Smooth muscle cell (in vitro differentiated cells): Measurements from ENCODE around the gene CDYL. TPM values are rescaled to one million over a fixed set of nuclear protein-coding genes. Genes with fewer than 3 reads are reported as not detected.

ENCODE experiments used
- DNase-seq: peaks from one replicate; lab custom pipeline; 2025; ENCODE audit not compliant: unreplicated experiment; lab: John Stamatoyannopoulos, UW
- H2AFZ ChIP-seq: fragments of 200-600 bp; sonication (generic); 2 replicates; pipeline ENCODE4 v1.6.0; 2016; ENCODE audit warnings: antibody characterized with exemption, low read depth, mild to moderate bottlenecking
- H3F3A ChIP-seq: fragments of 200-600 bp; sonication (generic); 2 replicates; pipeline ENCODE4 v1.6.0; 2017; ENCODE audit warnings: antibody characterized with exemption, low read depth
- H3K27ac ChIP-seq: fragments of 200-600 bp; sonication (generic); 2 replicates; pipeline ENCODE4 v1.5.1; 2016; ENCODE audit warnings: low read depth, mild to moderate bottlenecking
- H3K27me3 ChIP-seq: fragments of 200-600 bp; sonication (generic); 2 replicates; pipeline ENCODE4 v1.6.1; 2016; ENCODE audit warnings: low read depth, mild to moderate bottlenecking
- H3K36me3 ChIP-seq: fragments of 200-600 bp; sonication (generic); 2 replicates; pipeline ENCODE4 v1.5.1; 2016; ENCODE audit warnings: low read depth
- H3K4me1 ChIP-seq: fragments of 200-600 bp; sonication (generic); 2 replicates; pipeline ENCODE4 v1.5.1; 2016; ENCODE audit warnings: low read depth
- H3K4me2 ChIP-seq: fragments of 200-600 bp; sonication (generic); 2 replicates; pipeline ENCODE4 v1.6.0; 2016; ENCODE audit warnings: mild to moderate bottlenecking
- H3K4me3 ChIP-seq: fragments of 200-600 bp; sonication (generic); 2 replicates; pipeline ENCODE4 v1.5.1; 2016; ENCODE audit warnings: mild to moderate bottlenecking
- H3K79me2 ChIP-seq: fragments of 200-600 bp; sonication (generic); 2 replicates; pipeline ENCODE4 v1.6.0; 2016; ENCODE audit warnings: low read depth, mild to moderate bottlenecking
- H3K9ac ChIP-seq: fragments of 200-600 bp; sonication (generic); 2 replicates; pipeline ENCODE4 v1.6.0; 2016; ENCODE audit warnings: low read depth
- H3K9me3 ChIP-seq: fragments of 200-600 bp; sonication (generic); replicated peaks from 2 replicates; pipeline ENCODE4 v1.5.1; 2016; ENCODE audit warnings: low read depth
- H4K20me1 ChIP-seq: fragments of 200-600 bp; sonication (generic); 2 replicates; pipeline ENCODE4 v1.6.0; 2016; ENCODE audit warnings: low read depth
- CTCF ChIP-seq: fragments of 200-600 bp; sonication (generic); IDR thresholded peaks from 2 replicates; pipeline ENCODE4 v1.5.1; 2017; ENCODE audit warnings: borderline replicate concordance, mild to moderate bottlenecking, antibody characterized with exemption; ENCODE audit not compliant: insufficient read depth, poor library complexity, severe bottlenecking
- WGBS: methylation state at CpG from one replicate; pipeline ENCODE4 v1.1.7; 2016; ENCODE audit warnings: low lambda C conversion rate; 5-methylcytosine and 5-hydroxymethylcytosine counted together
- polyA plus RNA-seq: library from polyadenylated mRNA; unstranded; fragments of >200 nt; fragmentation: Nextera tagmentation; extraction: Ambion mirVana; gene quantifications from 2 replicates; pipeline ENCODE4 v1.2.1, GENCODE V29; 2016
- total RNA-seq: library from RNA; depleted of rRNA; stranded (reverse); fragments of >200 nt; gene quantifications from 2 replicates; pipeline ENCODE4 v1.2.3, GENCODE V29; 2014

Gene CDYL
- total and polyA plus RNA-seq, 2 experiments from 2014 or later = 28.7 to 34.5 TPM

GRCh38 chr6:4937414-4937813, 161.2 kb downstream of the CDYL start:
- peaks cover 54% of the 10 kb centered on the region for H3K79me2 ChIP-seq
- TF ChIP-seq CTCF = no peak
- H3K9ac ChIP-seq = no peak overlapping the region

GRCh38 chr6:4939241-4939640, 163.0 kb downstream of the CDYL start:
- Histone ChIP-seq H3F3A (peaks cover 13% of the 10 kb centered on the region), H3K4me2 (no peak overlapping the region)
- 100% methylated on average over 1 of the region's 1 CpG for WGBS

More at GRCh38 chr6:4937414-4937813, 161.2 kb downstream of the CDYL start:
- Histone ChIP-seq H4K20me1 (peaks cover 84% of the 10 kb centered on the region), H3K27ac (no peak overlapping the region), H3K4me1 (peaks cover 13% of the 10 kb centered on the region), H3K36me3 (no peaks in the 10 kb centered on the region), H3K4me3 (no peak overlapping the region), H3K4me2 (no peak overlapping the region), H3F3A (peaks cover 13% of the 10 kb centered on the region), H2AFZ (no peak overlapping the region), H3K9me3 (no peaks in the 10 kb centered on the region), H3K27me3 (no peaks in the 10 kb centered on the region)
- no peak for DNase-seq
- WGBS = 96% methylated on average over 9 of the region's 9 CpGs

GRCh38 chr6:4940416-4940815, 164.2 kb downstream of the CDYL start:
- Histone ChIP-seq H3K9ac (peak overlapping the region; percentile 23), H3K9me3 (no peaks in the 10 kb centered on the region), H3K36me3 (no peaks in the 10 kb centered on the region), H4K20me1 (peaks cover 68% of the 10 kb centered on the region), H3K79me2 (peaks cover 24% of the 10 kb centered on the region), H3K4me1 (peaks cover 13% of the 10 kb centered on the region), H2AFZ (no peak overlapping the region), H3K4me2 (peak overlapping the region; percentile 36), H3K27me3 (no peaks in the 10 kb centered on the region), H3F3A (peaks cover 13% of the 10 kb centered on the region), H3K27ac (peak overlapping the region; percentile 77), H3K4me3 (no peak overlapping the region)
- TF ChIP-seq CTCF = no peak
- WGBS = 75% methylated on average over 5 of the region's 5 CpGs
- DNase-seq = no peak

More at GRCh38 chr6:4939241-4939640, 163.0 kb downstream of the CDYL start:
- DNase-seq = no peak
- TF ChIP-seq CTCF = no peak
- no peak overlapping the region for H3K27ac ChIP-seq
- H3K36me3 ChIP-seq = no peaks in the 10 kb centered on the region
- H3K79me2 ChIP-seq = peaks cover 35% of the 10 kb centered on the region
- no peaks in the 10 kb centered on the region for H3K9me3 ChIP-seq
- peaks cover 79% of the 10 kb centered on the region for H4K20me1 ChIP-seq
- no peaks in the 10 kb centered on the region for H3K27me3 ChIP-seq
- H3K4me3 ChIP-seq = no peak overlapping the region
- no peak overlapping the region for H2AFZ ChIP-seq
- no peak overlapping the region for H3K9ac ChIP-seq
- H3K4me1 ChIP-seq = peaks cover 13% of the 10 kb centered on the region

- Histone ChIP-seq H3K4me2 (peak overlapping the region; percentile 41), H4K20me1 (peaks cover 53% of the 10 kb centered on the region), H2AFZ (no peak overlapping the region), H3K79me2 (peaks cover 14% of the 10 kb centered on the region), H3K4me3 (no peak overlapping the region), H3K4me1 (peaks cover 13% of the 10 kb centered on the region), H3F3A (peaks cover 13% of the 10 kb centered on the region), H3K9me3 (no peaks in the 10 kb centered on the region), H3K27ac (peak overlapping the region; percentile 77), H3K9ac (peak overlapping the region; percentile 9), H3K36me3 (no peaks in the 10 kb centered on the region), H3K27me3 (no peaks in the 10 kb centered on the region)
- no peak for TF ChIP-seq CTCF
- WGBS = 26% methylated on average over 6 of the region's 6 CpGs
- DNase-seq = no peak
These were observed 165.8 kb downstream of the CDYL start for GRCh38 chr6:4941782-4942672.
